H4 (cell line): Measurements from ENCODE around the gene ANKH. TPM values are rescaled to one million over a fixed set of nuclear protein-coding genes. Genes with fewer than 3 reads are reported as not detected.
"Not testable (repeated sequence)": the region's sequence is repeated elsewhere in the genome, so short reads cannot be mapped to it uniquely, and the experiment has no call there.

Experiments
- DNase-seq: peaks from one replicate; pipeline ENCODE4 v3.0.0-alpha.2; 2015; ENCODE audit warnings: low spot score
- total RNA-seq: library from RNA; depleted of rRNA; stranded (reverse); fragments of >200 nt; shearing (Covaris generic); gene quantifications from 2 replicates; pipeline ENCODE4 v1.2.3, GENCODE V29; 2014

ANKH gene
- total RNA-seq, 1 experiment from 2014 or later = 20.8 TPM

- no peak for DNase-seq
These were observed 16.8 kb downstream of the ANKH start for GRCh38 chr5:14854799-14855198.

GRCh38 chr5:14853685-14854084 lies 17.9 kb downstream of the ANKH start:
- no peak for DNase-seq

DNA sequence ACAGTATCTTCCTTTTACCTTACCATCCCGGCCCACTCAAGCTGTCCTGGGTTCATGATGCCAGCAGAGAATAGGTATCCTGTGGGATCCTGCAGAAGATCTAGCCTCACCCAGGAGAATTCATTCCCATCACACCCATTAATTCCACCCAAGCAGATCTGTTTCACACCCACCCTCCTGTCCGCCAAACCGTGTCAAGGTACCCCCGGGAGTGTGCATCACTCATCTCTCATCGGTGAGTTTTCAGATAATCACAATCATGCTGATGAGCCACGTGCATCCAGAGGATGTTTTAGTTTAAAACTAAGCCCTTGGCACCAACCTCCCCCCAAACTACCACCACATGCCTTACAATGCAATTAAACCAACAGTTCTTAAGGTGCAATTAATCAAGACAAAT lies 18.8 kb downstream of the ANKH start:
- no peak for DNase-seq

DNA sequence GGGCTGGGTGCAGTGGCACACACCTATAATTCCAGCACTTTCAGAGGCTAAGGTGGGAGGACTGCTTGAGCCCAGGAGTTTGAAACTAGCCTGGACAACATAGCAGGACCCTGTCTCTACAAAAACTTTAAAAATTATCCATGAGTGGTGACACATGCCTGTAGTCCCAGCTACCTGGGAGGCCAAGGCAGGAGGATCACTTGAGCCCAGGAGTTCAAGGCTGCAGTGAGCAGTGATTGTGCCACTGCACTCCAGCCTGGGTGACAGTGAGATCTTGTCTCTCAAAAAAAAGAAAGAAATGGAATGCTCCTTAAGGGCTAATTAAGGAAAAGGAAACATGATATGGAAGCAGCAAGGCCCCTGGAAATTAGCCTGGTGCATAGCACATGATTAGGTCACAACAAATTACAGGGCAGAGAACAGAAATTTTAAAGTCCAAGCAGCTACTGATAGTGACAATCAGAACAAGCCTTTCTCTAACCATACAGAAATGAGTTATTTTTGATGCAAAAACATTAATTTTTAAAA lies 19.5 kb downstream of the ANKH start:
- DNase-seq = no peak

DNA sequence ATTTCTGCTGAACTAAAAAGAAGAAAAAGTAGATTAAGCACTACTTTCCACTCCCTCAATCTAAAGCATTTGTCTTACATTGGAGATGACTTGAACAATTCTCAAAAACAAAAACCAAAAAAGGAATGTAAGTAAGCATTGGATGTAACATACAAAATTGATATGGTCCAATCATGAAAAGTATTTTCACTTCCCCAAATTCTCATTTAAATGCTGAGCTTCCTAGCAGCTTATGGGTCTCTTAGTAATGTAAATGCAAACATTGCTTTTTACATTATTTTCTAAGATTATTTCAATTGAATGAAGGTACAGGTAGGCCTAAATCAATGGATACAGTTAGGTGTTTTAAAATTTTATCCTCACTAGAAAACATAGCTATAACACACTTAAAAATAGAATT lies 20.0 kb downstream of the ANKH start:
- DNase-seq = no peak

GRCh38 chr5:14851050-14851419 lies 20.5 kb downstream of the ANKH start:
- no peak for DNase-seq

GRCh38 chr5:14850419-14851049 lies 21.0 kb downstream of the ANKH start:
- DNase-seq = no peak

GRCh38 chr5:14849516-14850294 lies 21.9 kb downstream of the ANKH start:
- no peak for DNase-seq

- not testable (repeated sequence) for DNase-seq
These were observed 22.6 kb downstream of the ANKH start for GRCh38 chr5:14848942-14849341.

GRCh38 chr5:14848385-14848784 lies 23.2 kb downstream of the ANKH start:
- DNase-seq = no peak

DNA sequence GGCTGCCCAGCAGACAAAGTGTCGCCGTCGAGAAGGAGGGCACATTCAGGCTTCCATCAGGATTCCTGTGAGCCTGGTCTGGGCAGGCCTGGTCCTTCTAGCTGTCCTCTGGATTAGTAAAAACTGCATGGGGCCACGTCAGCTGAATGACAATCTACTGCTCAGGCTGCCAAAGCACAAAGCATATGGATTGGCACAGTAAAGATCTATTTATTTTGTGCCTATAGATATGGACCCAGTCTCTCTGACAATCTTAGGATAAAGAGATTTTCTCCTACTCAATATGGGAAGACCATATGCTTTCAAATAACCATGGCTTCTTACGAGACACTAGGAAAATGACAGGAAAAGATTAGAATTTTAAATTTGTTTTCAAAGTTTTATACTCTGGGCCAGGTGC lies 24.1 kb downstream of the ANKH start:
- DNase-seq = no peak

DNA sequence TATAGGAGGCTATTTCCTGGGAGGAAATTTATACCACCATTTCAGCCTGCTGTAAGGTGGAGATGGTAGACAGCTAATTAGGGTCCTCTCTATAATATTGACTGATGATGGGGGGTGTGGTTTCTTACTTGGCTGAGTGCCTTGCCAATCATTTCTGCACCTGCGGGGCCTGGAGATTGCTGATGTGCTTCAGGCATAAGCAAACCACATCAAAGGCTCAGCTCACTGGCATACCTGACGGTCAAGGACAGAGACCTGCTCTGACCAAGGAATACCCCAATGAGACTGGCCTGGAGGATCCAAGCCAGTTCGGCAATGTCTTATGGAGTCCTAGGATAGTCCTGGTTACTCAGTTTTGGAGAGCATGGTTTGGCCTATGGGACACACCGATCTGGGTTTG lies 29.5 kb downstream of the ANKH start:
- no peak for DNase-seq

GRCh38 chr5:14840624-14841023 lies 31.0 kb downstream of the ANKH start:
- DNase-seq = no peak

GRCh38 chr5:14838396-14839319 lies 32.9 kb downstream of the ANKH start:
- no peak for DNase-seq

GRCh38 chr5:14837423-14838122 lies 34.0 kb downstream of the ANKH start:
- not testable (repeated sequence) for DNase-seq

DNA sequence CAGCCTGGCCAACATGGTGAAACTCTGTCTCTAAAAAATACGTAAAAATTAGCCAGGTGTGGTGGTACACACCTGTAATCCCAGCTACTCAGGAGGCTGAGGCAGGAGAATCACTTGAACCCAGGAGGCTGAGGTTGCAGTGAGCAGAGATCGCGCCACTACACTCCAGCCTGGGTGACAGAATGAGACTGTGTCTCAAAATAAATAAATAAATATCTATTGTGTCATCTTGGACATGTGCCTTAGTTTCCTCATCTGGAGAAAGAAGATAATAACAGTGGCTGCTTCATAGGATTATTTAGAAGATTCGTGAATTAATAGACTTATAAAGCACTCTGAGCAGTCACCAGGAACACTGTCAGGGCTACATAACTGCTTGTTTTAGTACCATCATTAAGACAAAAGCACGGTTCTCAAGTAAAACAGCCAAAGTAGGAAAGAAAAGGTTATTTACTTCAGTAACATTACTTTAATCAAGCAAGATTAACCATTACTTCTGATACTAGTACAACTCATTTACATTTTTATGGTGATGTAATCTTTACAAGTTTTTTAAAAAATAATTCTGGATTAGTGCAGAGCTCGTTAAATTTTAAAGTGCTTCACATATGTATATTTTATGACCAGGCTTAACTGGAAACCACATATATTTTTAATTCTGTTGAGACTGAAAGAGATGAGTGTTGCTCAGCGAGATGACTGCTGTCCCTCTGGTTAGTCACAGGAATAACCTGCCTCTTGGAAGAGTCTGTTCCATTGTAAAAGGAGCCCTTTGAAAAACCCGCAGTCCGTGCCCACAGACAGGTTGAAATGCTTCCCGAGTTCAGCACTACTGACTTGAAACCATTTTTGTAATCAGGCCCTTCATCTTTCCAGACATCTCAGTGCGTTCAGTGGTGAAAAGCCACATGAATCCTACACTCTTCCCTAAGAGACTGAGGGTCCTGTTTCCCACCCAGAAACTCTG lies 36.7 kb downstream of the ANKH start:
- DNase-seq = no peak

DNA sequence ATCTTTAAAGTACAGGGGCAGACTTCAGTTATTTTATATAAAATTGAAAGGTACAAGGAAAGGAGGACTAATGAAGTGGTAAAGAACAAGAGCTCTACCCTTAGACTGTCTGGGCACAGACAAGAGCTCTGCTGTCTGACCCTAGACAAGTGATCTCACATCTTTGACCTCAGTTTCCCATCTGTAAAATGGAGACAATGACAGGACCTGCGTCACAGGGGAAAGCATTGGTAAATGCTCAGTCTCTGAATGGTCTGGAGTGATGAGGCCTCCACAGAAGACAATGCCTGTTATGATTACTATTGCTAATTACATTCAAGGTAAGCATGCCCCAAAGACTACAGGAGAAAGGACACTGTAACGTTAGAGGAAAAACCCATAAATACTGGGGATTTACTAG lies 37.5 kb downstream of the ANKH start:
- no peak for DNase-seq

DNA sequence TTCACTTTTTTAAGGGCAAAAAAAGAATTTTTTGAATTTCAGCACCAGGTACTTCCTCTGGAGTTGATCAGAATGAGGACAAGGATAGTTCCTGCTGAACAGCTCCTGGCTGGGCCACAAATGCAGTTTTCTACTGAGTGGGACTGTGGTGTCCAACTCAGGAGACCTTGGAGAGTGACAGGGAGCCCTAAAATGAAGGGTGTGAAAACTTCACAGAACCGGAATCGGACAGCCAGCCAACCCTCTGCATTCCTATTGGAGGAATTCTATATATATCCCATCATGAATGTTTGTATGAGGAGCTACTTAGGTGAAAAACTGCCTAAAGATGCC lies 40.6 kb downstream of the ANKH start:
- no peak for DNase-seq

- DNase-seq = no peak
These were observed 41.2 kb downstream of the ANKH start for GRCh38 chr5:14830210-14831005.

DNA sequence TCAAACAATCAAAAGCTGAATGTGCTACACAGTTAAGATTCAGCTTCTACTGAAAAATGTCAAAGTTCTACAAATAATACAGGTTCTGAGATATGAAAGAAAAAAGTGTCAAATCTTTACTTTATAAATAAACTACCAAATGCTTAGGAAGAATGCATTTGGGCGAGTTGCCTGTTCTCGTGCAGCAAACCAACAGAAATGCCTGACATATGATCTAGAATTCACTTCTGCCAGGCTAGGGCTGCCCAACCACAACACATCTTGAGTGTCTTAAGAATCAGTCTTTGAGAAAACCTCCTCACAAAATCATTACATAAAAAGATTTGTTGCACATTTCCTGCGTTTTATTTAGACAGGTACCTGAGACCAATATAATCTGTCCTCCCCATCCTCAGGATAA lies 42.2 kb downstream of the ANKH start:
- no peak for DNase-seq
